GM18508 (cell line): ENCODE measurements around the gene SH2D7.

Source experiments
- ATAC-seq: cut with Tn5 transposase; IDR thresholded peaks from one replicate; pipeline ENCODE4 v1.9.1; 2021; ENCODE audit warnings: moderate number of reproducible peaks; ENCODE audit not compliant: insufficient read depth, unreplicated experiment

SH2D7 gene

DNA sequence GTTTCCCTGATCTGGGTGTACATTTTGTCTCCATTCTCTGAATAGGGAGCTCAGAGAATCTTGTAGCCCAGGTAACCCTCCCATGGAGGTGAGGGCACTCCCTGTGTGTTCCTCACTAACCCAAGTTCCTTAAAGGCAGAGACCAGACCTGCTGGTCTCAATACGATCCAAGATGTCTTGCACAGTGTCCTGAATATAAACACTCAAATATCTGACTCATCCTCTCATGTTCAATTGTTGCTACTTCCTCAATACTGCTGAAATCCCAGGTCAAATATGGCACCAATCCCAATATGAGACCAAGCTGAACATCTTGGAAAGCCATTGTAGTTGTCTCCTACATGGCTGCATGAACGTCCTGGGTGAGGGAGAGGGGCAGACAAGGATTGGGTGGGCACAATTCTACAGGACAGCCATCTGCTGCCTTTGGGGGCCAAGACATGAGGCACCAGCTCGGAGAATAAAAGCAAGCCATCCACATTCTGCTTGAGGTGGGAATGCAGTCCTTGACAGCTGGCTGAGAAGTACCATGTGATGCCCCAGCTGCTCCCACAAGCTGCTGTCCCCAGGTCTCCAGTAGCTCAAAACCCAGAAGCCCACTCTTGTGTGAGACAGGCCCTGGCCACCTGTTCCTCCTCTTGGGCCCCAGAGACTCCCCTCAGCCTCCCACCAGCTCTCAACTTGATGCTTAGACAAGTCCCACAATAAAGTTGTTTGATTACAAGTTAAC, 33.1 kb upstream of the SH2D7 start:
- no peak for ATAC-seq

DNA sequence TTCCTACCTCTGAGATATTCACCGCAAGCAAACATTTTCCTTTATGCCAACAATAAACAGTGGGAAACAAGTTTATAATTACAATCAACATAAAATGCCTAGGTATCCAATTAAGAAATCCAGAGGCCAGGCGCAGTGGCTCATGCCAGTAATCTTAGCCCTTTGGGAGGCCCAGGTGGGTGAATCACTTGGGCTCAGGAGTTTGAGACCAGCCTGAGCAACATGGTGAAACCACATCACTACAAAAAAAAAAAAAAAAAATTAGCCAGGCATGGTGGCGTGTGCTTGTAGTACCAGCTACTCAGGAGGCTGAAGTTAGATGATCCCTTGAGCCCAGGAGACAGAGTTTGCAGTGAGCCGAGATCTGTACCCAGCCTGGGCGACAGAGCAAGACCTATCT, 32.1 kb upstream of the SH2D7 start:
- ATAC-seq, result no peak

- no peak for ATAC-seq
These were observed 30.4 kb upstream of the SH2D7 start for GRCh38 chr15:78061963-78062427.

DNA sequence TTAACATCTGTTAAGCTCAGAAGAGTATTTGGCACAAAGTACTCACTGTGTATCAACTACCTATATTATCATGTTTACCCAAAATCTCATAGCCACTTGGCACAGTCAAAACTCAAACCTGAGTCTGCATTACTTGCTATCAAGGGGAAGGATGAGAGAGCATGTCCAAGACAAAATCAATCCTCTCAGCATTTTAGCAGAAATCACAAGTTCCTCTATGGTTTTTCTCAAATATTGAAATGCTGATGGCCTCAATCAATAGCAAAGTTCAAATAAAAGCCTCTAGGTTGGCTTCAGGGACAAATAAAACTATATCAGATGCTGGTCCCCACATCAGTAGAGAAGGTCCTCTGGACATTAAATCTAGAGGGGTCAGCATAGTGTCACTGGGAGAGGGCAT, 29.1 kb upstream of the SH2D7 start:
- ATAC-seq, result no peak

DNA sequence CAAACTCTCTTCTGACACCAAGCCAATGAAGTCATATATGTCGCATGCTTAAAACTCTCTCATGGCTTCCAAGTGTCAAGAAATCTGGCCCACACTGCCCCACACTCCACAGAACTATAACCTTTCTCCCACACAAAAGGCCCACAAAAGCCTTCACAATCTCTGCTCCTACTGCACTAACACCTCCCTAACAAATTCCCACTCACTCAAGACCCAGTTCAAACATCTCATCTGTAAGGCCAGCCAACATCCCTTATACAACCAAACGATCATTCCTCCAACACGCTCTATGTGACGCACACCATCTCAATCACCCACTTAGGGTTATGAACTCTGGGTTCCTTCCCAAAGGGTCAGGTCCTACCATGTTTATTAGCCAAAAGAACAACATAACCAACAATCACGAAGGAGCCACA, 28.4 kb upstream of the SH2D7 start:
- no peak for ATAC-seq

GRCh38 chr15:78064544-78064943, 27.8 kb upstream of the SH2D7 start:
- no peak for ATAC-seq

GRCh38 chr15:78065284-78065872, 27.0 kb upstream of the SH2D7 start:
- no peak for ATAC-seq

DNA sequence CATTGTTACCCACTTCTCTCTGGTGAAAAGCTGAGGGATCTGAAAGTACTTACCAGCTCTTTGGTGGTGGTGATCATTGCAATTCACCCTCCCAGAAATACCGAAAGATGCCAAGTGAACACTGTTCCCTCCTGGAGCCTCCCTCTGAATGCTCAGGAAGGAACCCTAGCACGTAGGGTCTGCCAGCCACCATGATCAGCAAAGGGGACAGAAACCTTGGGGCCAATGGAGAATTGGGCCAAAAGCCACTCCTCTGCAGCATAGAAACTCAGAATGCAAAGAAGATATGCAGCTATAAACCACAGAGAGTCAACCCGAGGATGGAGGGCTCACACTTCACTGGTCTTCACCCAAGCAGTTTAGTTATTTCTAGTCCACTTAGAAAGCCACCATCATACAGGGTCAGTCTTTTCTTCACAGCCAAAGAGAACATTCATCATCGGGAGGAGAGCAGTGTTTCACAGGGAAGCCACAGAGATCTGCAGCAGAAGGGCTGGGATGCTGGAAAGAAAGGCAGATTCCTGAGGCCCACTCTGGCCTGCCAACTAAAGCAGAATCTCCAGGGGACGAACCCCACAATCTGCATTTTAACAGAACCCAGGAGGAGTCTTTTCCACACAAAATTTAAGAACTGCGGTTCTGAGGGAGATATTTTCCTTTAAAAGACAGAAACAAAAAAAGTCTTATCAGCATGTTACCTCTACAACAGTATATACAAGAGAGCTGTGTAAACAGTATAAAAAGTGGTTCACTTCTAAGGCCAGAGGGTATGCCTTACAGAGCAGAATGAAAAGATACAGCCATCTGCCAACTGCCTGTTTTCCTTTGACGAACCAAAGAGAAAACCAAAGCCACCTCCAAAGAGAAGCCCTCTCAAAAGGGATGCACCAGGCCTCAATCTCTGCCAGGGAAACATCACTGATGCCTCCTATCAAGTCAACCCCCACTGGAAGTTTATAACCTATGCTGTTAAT, 26.1 kb upstream of the SH2D7 start:
- ATAC-seq, result no peak

DNA sequence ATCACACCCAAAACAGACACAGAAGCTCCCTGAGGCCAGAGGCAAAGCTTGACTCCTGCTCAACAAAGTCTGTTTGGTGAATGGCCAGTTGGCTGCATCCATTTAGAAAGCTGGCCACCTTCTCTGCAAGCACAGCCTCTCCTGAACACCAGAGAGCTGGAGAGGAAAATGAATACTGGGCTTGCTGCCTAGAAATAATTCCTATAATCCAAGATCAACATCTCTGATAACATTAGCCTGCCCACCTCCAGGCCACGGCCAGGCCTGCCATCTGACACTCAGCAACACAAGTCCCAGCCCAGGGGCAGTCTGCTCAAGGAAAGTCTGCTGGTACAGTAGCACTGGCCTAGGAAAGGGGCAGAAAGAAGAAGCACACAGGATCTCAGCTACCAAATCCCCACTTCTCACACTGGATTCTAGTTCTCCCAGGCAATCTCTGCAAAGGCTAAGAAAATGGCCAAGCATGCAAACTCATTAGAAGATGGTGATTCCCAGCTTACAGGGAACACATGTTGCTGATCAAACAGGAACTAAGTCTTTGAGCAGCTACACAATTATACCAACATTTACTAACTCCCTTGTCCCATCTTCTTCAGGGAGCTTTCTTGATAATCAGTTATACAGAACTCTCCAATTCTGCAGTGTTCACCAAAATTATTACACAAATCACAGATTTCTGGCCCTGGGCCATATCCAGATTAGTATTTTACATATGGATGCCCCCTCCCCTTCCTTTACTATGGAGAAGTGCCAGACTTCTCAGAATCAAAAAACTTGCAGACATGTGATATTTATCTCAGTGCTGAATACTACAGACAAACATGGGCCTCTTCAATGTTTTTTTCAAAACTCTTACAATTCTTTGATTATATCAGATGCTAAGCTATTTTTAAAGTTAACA, 24.8 kb upstream of the SH2D7 start:
- no peak for ATAC-seq

GRCh38 chr15:78069052-78069414, 23.3 kb upstream of the SH2D7 start:
- no peak for ATAC-seq

DNA sequence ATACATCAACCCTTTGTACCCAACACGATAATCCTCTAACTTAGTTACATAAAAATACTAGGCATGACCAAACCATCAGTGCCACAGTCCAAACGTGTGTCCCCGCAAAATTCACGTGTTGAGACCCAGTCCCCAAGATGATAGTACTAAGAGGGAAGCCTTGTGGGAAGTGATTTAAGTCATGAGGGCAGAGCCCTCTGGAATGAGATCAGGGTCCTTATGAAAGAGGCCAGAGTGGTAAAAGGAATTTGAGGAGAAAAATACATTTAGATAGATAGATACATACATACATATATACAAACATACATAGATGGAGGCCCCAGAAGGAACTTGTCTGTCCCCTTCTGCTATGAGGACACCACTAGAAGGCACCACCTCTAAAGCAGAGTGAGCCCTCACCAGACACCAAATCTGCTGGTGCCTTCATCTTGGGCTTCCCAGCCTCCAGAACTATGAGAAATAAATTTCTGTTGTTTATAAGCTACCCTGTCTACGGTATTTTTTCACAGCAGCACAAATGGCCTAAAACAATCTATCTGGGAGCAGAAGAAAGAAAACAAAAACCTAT, 22.8 kb upstream of the SH2D7 start:
- no peak for ATAC-seq

DNA sequence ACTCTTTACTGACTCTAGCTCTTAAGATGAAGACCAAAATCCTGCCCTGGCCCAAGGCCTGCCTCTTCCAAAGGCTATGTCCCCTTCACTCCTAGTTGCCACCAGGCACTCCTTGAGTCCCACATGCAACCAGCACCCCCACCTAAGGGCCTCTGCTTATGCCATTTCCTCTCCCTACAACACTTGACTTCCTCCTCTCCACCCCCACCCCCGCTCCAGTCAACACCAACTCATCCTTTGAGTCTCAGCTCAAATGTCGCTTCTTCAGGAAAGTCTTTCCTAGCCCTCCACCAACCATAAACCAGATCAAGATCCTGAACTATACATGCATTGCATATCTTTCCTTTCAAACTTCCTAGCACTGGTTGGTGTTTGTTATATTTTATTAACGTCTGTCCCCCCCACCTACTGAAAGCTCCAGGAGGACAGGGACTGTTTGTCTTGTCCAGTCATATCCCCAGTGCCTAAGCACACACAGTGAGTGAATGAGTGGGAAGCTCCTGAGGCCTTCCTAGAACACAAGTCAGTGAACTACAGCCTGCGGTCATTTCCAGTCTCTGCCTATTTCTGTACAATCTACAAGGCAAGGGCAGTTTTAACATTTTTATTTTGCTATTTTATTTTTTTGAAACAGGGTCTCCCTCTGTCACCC, 22.2 kb upstream of the SH2D7 start:
- ATAC-seq, result no peak

DNA sequence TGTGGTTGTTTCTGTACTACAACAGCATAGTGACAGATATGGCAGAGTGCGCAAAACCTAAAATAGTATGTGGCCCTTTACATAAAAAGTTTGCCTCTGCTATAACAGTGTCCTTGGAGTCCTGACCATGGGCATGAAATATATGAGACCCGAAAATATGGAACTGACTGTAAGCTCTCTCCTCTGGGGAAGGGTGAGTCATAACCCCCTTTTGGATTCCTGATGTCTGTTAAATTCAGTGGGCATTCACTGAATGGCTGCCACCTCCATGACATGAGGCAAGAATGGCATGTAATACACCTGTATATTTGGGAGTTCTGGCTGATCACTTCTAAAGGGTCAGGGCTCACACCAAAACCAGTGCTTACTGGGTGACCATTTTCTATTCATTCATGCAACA, 21.0 kb upstream of the SH2D7 start:
- ATAC-seq, result no peak

DNA sequence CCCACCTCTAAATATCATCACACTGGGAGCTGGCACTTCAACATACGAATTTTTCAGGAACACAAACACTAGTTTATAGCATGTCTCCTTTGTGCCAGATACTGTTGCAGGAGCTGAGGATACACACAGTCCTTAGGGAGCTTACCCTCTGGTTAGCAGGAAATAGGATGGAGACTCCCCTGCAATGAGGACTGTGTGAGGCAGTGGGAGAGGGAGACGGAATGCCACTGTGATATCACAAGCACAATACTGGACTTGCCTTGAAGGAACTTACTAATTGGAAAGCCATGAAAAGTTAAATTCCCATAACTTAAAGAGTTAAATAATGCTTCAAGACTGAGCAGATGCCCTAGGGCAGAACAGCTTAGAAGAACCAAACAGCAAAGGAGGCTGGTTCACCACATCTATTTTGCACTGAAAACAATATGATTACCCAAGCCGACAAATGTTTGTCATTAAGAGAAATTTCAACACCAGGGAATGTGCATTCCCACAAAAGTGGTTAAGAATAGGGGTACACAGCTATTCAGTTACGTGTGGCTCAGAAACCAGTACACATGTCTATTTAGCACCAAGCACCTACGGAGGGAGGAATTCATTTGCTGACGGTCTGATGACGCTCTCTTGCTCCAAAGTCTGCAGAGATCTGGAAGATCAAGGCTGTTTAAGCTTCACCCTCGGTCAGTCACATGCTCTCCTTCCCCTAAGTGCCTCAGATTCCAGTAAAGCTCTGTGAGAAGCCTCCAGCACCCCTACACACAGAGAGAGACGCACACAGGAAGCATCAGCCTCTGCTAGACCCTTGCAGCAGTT, 20.1 kb upstream of the SH2D7 start:
- ATAC-seq, result no peak

DNA sequence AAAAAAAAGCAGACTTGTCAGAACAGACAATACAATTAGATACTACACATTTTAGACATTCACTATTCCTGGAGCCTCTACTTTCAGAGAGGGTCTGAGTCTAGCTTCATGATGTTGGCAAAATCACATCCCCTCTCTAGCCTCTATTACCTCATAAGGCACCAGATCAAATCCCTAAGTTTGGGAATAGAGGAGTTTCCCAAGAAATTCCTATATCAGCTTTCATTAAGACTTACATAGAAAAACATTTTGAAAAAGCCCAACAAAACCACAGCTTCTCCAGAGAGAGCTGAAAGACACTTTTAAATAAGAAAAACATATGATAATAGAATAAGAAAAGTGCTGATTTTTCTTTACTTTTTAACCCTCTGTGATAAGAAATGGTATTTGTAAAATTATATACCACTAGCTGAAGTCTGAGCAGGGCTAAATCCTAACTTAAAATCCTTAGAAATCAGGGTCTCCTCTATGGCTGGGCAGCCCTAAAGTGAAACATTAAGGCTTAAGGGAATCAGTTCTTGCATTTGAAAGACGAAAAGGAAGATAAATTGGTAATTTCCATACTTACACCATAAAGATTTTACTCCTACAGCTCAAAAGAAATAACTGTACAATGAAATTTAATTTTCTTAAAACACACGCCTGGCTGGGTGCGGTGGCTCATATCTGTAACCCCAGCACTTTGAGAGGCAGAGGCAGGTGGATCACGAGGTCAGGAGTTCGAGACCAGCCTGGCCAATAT, 19.1 kb upstream of the SH2D7 start:
- no peak for ATAC-seq

GRCh38 chr15:78075490-78076230, 16.7 kb upstream of the SH2D7 start:
- no peak for ATAC-seq
